Measurements from ENCODE around the gene MYT1.
"Not testable (repeated sequence)": the region's sequence is repeated elsewhere in the genome, so short reads cannot be mapped to it uniquely, and the experiment has no call there.

The MYT1 gene

DNA sequence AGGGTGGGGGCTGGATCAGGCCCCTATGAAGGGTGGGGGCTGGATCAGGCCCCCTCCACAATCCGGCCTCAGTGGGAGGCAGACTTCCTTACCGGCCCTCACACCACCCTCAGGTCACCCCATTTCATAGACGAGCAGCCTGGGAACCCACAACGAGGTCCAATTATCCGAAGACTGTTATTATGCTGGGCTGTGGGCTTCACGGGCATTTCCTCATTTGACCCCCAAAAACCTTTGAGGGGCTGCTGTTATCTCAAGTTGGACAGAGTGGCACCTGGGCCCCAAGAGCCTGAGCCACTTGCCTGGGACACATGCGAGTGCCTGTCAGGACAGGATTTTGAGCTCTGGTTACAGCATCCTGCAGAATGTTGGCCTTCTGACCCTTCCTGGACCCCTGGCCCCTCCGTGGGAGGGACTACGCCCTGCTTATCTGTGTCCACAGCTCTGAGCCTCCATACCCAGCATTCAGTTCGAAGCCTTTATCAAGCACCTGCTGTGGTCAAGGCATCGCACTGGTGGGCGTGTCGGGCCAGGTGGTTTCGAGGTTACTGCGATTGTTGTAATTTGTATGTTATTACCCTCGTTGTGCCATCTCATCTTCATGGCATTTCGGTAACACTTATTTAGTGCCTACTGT, 56.8 kb downstream of the MYT1 start:
- no peak for DNase-seq

DNA sequence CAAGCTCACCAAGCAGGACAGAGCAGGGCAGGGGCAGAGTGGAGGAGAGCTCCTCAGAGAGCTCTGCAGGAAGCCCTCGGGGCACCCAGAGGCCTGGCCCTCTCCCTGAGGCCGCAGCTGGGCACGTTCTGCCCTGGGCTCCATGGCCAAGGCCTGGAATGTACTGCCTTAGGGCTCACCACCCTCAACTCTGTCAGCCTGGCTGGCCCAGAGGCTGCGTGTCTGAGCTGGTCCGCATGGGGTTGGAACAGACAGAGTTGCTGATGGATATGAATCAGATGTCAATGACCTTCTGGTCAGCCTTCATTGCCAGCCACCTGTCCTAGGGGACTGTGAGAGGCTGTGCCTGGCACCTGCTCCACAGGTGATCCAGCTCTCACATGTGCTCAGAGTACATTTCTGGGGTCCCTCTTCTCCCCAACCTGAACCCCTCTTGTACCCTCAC, 58.1 kb downstream of the MYT1 start:
- DNase-seq, result no peak

DNA sequence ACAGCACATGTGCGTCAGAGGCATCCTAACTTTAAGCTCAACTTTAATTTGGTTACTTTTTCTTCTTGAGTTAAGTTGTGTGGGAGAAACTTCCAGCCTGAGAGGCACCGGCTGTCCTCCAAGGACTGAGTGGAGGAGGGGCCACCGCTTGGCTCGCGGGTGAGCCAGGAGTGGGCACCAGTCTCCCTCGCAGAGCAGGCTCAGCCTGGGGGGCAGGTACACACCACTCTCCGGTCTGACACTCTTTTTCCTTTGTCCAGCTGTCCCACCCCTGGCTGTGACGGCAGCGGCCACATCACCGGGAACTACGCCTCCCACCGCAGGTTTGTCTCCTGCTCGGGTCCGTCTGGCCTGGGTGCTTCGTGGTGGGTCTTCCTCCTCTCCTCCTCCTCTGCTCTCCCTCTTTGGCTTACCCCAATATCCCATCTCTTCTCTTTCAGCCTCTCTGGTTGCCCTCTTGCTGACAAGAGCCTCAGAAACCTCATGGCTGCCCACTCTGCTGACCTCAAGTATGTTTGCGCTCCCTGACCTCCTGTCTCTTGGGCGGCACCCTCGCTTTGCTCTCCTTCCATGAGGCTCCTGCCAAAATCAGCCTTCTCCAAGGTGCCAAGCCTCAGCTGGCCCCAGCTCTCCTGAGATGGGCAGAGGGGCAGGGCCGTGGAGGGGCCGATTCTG, 58.7 kb downstream of the MYT1 start:
- DNase-seq, result no peak

DNA sequence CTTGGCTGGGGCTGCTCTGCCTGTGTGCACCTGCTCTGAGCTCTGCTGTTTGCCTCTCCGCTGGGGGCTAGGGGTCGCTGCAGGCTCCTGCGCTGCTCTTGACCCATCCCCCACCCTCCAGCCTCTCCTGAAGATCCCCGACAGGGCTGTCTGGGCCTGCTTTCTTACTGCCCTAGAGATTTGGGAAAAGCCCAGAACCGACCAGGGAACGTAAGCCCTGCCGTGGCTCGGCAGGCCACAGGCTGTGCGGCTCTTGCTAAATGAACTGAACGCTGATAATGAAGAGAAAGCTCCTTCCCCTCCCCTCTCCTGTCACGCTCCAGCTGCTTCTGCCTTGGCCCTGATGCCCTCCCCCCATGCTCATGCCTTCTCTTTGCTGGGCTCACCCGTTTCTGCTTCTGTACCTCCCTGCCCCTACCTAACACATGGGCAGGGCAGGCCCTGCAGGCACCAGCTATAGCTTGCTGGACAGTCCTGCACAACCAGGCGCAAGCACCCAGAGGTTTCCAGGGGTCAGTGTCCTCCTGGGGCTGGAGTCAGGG, 59.3 kb downstream of the MYT1 start:
- no peak for DNase-seq

DNA sequence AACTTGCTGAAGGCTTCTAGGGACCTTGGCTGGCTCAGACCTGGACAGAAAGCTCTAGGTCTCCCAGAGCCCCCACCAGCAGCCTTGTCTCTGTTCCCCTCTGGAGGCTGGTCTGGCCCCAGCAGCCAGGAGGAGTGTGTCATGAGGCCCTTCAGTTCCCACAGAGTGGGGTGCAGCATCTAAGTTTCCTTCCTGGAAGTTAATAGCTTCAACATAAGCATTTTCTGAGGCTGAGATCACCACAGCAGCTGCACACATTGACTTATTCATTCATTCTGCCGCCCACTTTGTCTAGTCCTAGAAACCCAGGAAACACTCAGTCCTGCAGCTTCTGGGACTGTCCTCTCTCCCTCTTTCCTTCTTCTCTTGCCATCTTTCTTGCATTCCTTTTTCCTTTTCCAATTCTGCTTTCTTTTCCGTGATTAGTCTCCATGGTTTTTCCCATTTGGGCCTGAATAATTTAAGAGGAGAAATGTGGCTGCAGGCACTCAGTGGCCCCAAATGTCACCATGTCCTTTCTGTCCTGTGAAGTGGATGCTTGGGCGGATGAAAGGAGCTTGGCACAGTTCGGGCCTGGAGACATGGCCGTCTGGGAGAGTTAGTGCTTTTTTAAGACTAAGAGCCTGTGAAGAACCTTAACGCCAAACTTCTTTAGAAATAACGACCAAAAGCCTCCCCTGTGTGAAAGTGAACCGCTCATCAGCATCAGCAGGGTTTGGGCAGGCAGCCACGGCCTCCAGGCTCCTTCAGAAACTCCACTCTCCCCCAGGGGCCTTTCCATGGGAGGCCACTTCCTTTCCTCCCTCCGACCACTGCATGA, 60.3 kb downstream of the MYT1 start:
- DNase-seq, result no peak

DNA sequence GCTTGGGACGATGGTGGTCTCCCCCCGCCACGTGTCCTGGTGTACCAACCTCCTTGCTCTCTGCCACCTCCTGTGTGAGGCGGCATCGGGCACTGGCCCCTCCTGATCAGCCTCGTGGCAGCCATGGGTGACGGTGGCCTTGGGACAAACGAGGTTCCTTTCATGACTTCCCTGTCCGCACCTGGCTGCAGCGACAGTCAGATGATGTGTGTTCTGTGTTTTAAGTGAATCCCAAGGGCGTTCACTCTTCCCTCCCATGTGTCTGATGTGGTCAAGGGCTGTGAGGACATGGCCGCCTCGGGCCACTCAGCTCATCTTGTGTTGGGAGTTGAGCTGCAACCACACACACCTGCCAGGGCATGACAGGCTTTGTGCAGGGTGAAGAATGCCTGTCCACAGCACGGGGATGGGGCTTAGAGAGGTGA, 60.9 kb downstream of the MYT1 start:
- DNase-seq, result no peak

DNA sequence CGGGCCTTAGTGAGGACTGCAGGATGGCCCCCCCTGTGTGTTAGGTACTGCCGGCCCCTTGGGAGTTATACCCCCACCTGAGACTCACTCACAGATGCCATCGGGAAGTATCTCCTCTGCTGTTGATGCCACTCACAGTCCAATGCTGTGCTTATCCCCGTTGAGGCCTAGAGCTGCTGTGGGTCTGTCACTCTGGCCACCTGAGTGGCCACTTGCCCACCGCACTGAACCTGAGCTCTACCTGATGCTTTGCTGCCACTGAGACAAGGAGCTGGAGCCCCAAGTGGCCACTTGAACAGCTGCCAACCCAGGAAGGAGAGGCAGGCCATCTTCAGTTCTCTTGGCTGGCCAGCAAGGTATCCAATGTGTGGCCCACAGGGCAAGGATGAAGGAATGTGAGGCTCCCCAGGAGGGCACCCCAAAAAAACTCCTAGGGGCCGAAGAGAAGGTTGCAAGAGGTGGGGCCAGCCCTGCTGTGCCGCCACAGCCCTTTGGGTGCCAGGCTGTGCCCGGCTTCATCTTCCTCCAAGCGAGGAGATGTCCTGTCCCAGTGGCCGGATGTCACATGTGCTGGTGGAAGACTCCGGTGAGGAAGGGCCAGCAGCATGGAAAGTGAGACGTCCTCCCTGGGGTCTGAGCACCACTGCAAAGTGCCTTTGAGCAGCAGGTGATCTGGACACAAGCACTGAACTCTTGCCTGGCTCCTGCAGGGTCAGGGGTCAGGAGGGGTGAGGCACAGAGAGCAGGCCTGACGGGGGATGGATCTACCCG, 61.8 kb downstream of the MYT1 start:
- no peak for DNase-seq

DNA sequence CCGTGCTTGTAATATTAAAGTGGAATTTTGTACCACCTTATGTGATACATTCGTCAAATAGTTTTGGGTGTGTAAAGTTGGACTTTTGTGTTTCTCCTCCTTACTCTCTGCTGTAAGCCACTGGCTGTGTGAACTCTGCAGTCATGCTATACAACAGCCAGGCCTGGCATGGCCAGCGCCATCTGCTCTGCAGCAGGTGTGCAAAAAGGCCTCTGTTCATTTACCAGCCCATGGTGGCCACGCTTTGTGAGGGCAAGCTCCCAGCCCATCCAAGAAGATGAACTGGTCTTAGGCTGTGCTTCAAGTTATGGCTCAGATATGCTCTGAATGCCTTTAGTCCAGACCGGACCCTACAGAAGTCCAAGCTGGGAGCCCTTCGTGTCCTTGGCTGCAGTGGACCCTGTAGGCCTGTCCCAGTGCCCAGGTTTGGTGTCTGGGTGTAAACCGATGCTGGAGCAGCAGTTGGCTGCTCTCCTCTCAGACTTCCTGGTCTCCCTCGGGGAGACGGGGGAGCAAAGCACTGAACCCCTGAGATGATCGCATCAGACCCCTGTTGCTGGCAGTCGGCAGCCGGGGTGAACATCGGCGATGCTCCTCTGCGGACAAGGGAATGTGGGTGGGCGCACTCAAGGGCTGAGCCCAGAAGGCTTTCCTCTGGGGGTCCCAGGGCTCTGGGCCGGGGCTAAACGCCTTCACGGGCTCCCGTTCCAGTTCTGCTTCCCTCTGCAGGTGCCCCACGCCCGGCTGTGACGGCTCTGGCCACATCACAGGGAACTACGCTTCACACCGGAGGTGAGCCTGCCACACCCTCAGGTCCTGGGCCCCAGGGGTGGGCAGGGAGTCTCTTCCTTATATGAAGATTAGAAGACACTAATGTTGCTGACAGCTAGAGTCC, 62.7 kb downstream of the MYT1 start:
- peak; percentile 17 for DNase-seq

DNA sequence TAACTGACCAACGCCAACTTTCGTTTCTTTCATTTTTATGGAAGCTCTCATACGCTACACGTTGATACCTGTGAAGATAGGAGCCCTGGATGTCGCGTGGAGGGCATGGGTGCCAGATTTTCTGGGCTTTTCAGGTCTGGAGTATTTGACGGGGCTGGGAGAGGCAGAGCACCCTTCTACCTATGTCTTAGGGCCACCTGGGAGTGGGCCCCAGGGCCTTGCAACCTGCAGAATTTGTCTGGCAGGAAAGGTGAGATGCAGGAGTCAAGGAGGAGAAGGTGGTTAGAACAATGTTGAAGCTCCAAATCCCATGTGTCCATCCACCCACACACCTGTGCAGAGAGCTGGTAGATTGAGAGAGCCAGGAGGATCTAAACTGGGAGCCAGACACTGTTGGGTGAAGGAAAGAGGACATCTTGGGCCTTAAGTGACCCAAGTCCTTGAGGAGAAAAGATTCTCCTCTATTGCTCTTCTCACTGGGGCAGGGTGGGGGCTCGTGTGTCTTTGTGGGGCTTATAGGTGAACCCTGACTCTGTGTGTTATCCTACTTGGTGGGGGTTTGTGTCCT, 63.9 kb downstream of the MYT1 start:
- no peak for DNase-seq

DNA sequence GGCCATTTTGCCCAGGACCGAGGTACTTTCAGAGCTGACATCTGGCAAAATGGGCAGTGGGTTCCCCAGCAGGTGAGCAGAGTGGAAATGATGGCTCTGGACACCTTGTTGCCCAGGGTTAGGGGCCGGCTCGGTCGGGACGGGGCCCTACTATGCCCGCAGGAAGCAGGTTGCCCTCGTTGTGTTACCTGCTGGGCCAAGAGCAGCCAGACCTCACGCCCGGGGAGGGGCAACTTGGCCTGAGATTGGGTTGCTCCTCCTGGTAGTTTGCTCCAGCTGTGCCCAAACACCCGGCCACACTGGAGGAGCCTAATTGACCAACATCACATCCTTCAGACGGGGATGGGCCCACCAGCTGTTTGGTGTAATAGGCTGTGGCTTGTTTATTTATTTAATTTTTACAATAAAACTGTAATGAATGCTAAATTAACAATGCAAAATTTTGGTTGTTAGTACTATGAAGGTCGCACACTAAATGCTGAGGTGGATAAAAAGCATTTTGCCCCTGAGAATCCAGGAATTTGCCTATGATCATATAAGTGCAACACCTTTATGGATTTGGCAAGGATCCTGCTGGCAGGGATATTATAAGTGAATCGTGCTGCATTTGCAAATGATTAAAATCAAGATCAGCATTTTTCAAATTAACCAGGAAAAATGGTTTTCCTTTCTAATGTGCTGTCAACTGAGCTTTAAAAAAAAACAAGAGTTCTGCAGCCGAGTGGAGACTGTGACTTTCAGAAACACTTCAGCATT, 64.7 kb downstream of the MYT1 start:
- DNase-seq, result no peak

DNA sequence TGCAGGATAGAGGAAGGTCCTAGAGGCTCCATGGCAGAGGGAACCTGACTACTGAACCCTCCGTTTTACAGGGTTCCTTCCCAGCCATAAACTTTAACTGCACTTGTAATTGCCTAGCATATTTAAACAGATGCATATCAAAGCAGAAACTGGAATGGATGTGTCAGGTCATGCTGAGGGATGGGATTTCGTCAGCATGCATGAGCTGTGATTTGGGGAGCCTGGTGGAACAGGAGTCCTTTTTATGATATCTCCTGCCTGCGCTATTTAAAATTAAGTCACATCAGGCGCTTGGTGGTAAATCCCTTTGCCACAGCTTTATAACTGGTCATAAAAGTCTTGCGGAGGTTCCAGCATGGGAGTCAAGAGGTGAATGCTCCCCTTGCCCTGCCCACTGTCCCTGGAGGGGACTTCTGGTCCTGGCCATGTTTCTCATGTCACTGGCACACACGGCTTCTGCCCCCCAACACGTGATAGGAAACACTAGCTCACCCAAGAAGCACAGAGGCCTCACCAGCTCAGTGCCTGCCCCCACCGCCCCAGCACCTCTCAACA, 65.3 kb downstream of the MYT1 start:
- DNase-seq, result no peak

DNA sequence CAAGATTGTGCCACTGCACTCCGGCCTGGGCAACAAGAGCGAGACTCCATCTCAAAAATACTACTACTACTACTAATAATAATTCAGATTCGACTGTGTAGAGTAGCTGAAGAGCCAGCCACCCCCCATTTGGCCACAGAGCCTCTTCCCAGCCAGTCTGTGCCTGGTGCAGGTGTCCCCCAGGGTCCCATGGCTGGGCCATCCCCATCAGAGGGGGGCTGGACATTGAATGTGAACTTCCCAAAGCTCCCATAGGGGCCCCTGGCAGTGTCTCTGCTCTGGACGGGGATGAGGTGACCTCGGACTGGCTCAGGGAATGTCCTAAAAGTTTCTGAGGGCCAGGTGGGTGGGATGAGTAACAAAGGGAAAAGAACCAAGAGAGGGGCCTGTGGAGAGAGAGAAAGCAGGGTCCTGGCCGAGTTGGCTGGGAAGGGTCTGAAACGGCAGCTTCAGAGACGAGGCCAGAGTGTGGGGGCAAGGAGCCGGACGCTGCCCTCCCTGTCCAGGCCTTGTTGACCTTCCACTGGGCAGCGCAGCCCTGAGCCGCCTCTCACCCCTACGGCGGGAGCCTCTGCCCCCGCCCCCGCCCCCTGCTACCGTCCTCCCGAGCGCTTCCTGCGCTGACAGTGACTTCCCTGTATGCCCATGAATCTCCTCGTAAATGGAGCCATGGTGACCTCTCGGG, 66.4 kb downstream of the MYT1 start:
- DNase-seq, result no peak

DNA sequence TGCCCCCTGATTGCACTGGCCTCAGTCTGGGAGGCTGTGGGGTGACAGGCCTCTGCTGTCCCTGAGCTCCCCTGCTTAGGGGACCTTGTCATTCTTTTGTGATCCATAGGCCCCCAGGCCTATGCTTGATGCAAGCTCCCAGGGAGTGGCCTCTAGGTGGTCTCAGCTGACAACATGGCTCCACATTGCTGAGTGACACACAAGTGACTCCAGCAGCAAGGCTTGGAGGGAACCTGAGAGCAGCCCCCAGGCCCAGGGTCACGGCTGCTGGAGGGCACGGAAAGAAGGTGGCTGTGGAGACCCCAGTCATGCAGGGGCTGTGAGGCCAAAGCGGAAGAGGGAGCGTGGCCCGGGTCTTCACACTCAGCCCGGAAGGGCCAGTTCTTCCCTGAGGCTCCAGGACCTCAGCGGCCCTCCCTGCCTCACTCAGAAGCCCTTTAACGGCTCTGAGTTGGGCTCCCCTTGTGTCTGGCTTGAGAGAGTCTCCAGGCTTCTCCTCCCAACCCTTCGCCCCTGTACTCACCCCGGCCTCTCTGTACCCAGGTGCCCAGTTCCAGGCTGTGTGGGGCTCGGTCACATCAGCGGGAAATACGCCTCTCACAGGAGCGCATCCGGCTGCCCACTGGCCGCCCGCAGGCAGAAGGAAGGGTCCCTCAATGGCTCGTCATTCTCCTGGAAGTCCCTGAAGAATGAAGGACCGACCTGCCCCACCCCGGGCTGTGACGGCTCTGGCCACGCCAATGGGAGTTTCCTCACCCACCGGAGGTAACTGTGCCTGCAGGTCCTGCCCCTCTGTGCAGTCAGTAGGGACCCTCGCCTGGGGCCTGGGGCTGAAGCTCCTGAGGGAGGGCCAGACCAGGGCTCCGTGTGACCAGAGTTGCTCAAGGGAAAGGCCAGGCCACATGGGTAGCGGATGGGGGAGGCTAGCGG, 67.6 kb downstream of the MYT1 start:
- no peak for DNase-seq

DNA sequence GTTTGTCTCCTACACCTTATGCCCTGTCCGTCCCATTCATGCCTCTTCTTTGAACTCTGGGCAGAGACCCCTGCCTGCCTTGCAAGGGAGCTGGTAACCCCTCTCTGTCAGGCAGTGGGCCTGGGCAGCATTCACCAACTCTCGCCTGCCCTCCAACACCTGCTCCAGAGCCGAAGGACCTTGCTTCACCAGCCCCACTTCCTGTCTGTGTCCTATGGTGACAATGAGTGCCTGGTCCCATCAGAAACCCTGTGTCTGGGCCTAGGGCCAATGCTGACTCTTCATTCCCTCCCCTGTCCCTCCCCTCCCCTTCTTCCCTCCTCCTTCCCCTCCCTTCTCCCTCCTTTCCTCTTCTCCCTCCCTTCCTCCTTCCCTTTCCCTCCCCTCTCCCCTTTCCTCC, 68.5 kb downstream of the MYT1 start:
- no peak for DNase-seq

DNA sequence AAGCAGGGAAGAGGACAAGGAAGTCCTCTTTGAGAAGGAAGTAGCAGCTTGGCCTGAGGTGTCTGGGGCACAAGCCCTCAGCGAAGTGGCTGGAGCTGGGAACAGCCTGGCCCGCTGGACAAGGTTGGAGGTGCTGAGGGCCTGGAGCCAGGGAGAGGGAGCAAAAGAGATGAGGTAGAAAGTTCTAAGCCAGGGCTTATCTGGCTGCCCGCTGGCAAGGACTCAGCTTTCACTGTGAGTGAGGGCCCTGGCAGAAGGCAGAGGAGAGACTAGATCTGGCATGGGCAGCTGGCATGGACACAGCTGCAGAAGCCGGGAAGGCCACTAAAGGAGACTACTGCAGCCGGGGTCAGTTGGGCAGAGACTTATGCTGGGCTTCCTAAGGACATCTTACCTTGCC, 69.5 kb downstream of the MYT1 start:
- no peak for DNase-seq

DNA sequence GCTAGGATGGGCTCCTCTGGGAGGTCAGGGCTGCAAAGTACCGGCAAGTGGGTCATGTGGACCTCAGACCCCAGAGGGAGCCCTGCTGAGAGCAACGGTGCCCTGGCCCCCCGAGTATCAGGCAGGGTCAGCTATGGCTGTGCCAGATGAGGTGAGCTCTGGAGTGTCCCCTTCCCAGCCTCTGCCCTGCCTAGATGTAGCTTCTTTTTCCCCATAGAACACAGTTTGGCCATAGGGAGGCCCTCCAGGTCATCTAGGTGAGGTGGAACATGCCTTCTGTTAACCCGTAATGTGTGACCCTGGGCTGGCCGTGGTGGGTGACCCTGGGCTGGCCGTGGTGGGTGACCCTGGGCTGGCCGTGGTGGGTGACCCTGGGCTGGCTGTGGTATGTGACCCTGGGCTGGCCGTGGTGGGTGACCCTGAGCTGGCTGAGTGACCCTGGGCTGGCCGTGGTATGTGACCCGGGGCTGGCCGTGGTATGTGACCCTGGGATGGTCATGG, 70.1 kb downstream of the MYT1 start:
- DNase-seq, result no peak

DNA sequence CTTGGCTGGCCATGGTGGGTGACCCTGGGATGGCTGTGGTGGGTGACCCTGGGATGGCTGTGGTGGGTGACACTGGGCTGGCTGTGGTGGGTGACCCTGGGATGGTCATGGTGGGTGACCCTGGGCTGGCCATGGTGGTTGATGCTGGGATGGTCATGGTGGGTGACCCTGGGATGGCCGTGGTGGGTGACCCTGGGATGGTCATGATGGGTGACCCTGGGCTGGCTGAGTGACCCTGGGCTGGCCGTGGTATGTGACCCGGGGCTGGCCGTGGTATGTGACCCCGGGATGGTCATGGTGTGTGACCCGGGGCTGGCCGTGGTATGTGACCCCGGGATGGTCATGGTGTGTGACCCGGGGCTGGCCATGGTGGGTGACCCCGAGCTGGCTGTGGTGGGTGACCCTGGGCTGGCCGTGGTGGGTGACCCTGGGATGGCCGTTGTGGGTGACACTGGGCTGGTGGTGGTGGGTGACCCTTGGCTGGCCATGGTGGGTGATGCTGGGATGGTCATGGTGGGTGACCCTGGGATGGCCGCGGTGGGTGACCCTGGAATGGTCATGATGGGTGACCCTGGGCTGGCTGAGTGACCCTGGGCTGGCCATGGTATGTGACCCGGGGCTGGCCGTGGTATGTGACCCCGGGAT, 70.8 kb downstream of the MYT1 start:
- DNase-seq, result not testable (repeated sequence)
